ENCODE results near the gene E2F4. TPM values are rescaled to one million over a fixed set of nuclear protein-coding genes. Genes with fewer than 3 reads are reported as not detected.
A peak's percentile ranks its signal among the peaks of the same experiment; 100 is the strongest.

E2F4 gene
- total and polyA plus RNA-seq, 9 of the 15 experiments (the other 6 are each of a cell fraction or from before 2014, with no cell fraction given), result 9.7 to 139 (median 106) TPM

DNA sequence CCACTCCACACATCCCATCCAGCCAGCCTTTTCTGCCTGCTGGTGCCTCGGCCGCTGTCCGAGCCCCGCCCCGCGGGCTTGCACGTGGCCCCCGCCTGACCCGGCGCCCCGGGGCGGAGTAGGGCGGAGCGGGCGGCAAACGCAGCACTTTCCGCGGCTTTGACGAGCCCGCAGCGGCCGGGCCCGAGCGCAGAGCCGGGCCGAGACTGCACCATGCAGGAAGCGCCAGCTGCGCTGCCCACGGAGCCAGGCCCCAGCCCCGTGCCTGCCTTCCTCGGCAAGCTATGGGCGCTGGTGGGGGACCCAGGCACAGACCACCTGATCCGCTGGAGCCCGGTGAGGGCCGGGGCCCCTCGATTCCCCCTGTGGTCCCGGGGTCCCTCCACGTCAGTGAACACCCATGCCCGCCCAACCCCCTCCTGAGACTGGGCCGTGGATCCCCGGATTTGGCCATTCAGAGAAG lies 27.3 kb upstream of the E2F4 start, which contains the start of gene HSF4 (continued):
- no peak for TF ChIP-seq ELK3 (CRISPR knock-in tag; IDR thresholded peaks at IDR 0.05)
- TF ChIP-seq TGIF2 (CRISPR knock-in tag; IDR thresholded peaks at IDR 0.05), result peak; percentile 63; the same call in 1 of the 2 replicates
- TF ChIP-seq, protein P1, sequence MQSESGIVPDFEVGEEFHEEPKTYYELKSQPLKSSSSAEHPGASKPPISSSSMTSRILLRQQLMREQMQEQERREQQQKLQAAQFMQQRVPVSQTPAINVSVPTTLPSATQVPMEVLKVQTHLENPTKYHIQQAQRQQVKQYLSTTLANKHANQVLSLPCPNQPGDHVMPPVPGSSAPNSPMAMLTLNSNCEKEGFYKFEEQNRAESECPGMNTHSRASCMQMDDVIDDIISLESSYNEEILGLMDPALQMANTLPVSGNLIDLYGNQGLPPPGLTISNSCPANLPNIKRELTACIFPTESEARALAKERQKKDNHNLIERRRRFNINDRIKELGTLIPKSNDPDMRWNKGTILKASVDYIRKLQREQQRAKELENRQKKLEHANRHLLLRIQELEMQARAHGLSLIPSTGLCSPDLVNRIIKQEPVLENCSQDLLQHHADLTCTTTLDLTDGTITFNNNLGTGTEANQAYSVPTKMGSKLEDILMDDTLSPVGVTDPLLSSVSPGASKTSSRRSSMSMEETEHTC (IDR thresholded peaks at IDR 0.05), result peak; percentile 60; the same call in 1 of the 2 replicates
- TF ChIP-seq GATAD2B (IDR thresholded peaks at IDR 0.05; ENCODE audit: borderline replicate concordance), result 0 out of 2 replicates have a peak, but pooled peaks have one; percentile 71
- no peak for TF ChIP-seq ARNT (IDR thresholded peaks at IDR 0.05)
- no peak for TF ChIP-seq SPI1 (IDR thresholded peaks at IDR 0.05; ENCODE audit: borderline replicate concordance, low read depth, low read length)
- peak; percentile 81 to 92; a peak in 3 of 4 replicates for TF ChIP-seq UBTF (IDR thresholded peaks at IDR 0.05; ENCODE audit: borderline replicate concordance in 1 of 2, low read depth in 2 of 2, low read length in 2 of 2)
- no peak for TF ChIP-seq SMC3 (conservative IDR thresholded peaks at IDR 0.05; ENCODE audit: insufficient read depth, low read depth, low read length)
- TF ChIP-seq, protein P2, sequence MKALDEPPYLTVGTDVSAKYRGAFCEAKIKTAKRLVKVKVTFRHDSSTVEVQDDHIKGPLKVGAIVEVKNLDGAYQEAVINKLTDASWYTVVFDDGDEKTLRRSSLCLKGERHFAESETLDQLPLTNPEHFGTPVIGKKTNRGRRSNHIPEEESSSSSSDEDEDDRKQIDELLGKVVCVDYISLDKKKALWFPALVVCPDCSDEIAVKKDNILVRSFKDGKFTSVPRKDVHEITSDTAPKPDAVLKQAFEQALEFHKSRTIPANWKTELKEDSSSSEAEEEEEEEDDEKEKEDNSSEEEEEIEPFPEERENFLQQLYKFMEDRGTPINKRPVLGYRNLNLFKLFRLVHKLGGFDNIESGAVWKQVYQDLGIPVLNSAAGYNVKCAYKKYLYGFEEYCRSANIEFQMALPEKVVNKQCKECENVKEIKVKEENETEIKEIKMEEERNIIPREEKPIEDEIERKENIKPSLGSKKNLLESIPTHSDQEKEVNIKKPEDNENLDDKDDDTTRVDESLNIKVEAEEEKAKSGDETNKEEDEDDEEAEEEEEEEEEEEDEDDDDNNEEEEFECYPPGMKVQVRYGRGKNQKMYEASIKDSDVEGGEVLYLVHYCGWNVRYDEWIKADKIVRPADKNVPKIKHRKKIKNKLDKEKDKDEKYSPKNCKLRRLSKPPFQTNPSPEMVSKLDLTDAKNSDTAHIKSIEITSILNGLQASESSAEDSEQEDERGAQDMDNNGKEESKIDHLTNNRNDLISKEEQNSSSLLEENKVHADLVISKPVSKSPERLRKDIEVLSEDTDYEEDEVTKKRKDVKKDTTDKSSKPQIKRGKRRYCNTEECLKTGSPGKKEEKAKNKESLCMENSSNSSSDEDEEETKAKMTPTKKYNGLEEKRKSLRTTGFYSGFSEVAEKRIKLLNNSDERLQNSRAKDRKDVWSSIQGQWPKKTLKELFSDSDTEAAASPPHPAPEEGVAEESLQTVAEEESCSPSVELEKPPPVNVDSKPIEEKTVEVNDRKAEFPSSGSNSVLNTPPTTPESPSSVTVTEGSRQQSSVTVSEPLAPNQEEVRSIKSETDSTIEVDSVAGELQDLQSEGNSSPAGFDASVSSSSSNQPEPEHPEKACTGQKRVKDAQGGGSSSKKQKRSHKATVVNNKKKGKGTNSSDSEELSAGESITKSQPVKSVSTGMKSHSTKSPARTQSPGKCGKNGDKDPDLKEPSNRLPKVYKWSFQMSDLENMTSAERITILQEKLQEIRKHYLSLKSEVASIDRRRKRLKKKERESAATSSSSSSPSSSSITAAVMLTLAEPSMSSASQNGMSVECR (CRISPR knock-in tag; IDR thresholded peaks at IDR 0.05), result peak; percentile 56; the same call in 1 of the 2 replicates
- peak; percentile 61 for TF ChIP-seq U2AF1 (optimal IDR thresholded peaks at IDR 0.05; ENCODE audit: low read depth, low read length)
- TF ChIP-seq CBX1 (IDR thresholded peaks at IDR 0.05; ENCODE audit: low read depth), result peak; percentile 61; the same call in 1 of the 2 replicates
- TF ChIP-seq RBFOX2 (IDR thresholded peaks at IDR 0.05; ENCODE audit: low read depth, low read length), result peak; percentile 71
- TF ChIP-seq SMAD4 (CRISPR knock-in tag; conservative IDR thresholded peaks at IDR 0.05), result 0 out of 2 replicates have a peak, but pooled peaks have one; percentile 26
- TF ChIP-seq ERF (CRISPR knock-in tag; IDR thresholded peaks at IDR 0.05), result no peak
- TF ChIP-seq RBM34 (IDR thresholded peaks at IDR 0.05; ENCODE audit: borderline replicate concordance, insufficient read depth, low read length), result no peak
- no peak for TF ChIP-seq ARID1B (IDR thresholded peaks at IDR 0.05)
- TF ChIP-seq ZFX (CRISPR knock-in tag; IDR thresholded peaks at IDR 0.05), result peak; percentile 89
- peak; percentile 86 for TF ChIP-seq MAX (CRISPR knock-in tag; IDR thresholded peaks at IDR 0.05)
- peak in 1 of 2 experiments; percentile 66; a peak in 2 of 4 replicates for TF ChIP-seq NONO (IDR thresholded peaks at IDR 0.05; ENCODE audit: low read depth in 2 of 2, low read length in 1 of 2)
